Measurements from ENCODE around the gene KRT33A.
"Not testable (repeated sequence)": the region's sequence is repeated elsewhere in the genome, so short reads cannot be mapped to it uniquely, and the experiment has no call there.

Gene KRT33A

GRCh38 chr17:41350381-41350878 is at the start of gene KRT33A:
TSS of gene KRT33A (minus strand) at chr17:41350828. CDS start at chr17:41350767, 61 bp downstream.
- not testable (repeated sequence) for DNase-seq

DNA sequence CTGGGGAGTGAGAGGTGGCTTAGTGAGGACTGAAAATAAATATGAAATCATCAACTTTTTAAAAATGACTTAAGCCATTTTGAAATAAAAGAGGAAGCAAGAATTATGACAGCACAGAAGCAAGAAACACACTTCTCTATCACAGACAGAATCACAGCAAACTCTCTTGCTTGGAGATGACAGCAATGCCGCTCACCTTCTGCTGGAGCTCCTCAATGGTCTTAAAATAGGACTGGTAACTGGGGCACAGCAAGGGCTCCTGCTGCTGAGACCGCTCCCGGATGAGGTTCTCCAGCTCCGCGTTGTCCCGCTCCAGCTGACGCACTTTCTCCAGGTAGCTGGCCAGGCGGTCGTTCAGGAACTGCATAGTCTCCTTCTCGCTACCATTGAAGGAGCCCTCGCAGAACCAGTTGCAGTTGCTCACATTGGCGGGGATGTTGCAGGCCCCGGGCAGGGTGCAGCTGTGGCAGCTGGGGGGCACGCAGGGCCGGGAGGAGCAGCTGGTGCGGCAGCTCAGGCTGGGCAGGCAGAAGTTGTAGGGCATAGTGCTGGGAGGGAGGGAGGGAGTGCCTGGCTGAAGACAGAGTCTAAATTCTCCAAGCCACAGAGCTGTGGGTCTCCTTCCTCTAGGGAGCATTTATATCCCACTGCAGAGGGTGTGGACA is 46.5 kb upstream of the KRT33A start, which contains the start of gene KRT31:
Gene KRT31, minus strand, starts transcription at position 613 of the 665 bp plus-strand sequence. Its CDS starts 69 bp downstream, at position 544.
- DNase-seq, result no peak

DNA sequence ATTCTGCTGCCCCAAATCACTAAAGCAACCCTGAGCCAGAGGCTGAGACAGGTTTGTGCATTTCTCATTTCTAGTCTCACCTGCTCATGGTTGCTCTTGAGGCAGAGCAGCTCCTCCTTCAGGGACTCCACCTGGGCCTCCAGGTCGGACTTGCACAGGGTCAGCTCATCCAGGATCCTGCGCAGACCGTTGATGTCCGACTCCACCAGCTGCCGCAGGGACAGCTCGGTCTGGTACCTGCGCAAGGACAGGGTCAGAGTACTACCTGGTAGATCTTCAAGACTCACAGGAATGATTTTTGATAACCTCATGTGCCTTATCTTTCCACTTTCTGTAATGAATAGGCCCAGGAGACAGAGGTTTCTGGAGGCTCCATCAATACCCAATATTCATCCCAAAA is 45.7 kb upstream of the KRT33A start:
- DNase-seq, result no peak

GRCh38 chr17:41395611-41396010 is 45.0 kb upstream of the KRT33A start:
- no peak for DNase-seq

DNA sequence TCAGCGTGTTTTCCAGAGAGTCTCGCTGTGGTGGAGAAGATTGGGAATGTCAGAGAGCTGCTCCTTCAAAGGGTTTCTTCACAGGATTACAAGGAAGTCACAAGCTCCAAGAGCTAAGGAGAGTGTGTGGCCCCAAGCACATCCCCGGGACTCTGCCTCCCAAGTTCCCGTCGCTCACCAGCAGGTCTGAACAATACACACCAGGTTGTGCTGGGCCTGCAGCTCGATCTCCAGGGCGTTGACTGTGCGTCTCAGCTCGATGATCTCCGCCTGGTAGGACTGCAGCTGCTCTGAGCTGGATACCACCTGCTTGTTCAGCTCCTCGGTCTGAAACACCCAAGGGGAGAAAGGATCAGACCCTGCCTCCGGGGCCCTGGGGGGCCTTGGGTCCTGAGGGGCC is 44.4 kb upstream of the KRT33A start:
- DNase-seq, result not testable (repeated sequence)

- no peak for DNase-seq
These were observed 43.8 kb upstream of the KRT33A start for GRCh38 chr17:41394254-41394996.

DNA sequence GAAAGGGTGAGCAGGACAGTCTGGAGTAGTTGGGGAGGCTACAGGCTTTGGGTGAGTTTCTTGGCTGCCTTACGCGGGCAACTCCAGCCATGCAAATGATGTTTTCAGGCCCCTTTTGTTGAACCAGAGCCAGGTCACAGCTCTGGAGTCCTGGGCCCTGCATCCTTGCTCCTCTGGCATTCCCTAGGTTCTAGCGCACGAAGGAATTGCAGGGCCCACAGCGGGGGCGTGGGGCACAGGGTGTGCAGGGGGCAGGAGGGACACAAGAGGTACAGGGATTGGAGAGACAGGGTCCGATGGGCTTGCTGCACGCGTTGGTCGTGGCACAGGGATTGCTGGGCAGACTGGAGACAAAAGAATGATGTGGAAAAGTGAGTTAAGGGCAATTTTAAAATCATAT is 43.2 kb upstream of the KRT33A start:
- no peak for DNase-seq

DNA sequence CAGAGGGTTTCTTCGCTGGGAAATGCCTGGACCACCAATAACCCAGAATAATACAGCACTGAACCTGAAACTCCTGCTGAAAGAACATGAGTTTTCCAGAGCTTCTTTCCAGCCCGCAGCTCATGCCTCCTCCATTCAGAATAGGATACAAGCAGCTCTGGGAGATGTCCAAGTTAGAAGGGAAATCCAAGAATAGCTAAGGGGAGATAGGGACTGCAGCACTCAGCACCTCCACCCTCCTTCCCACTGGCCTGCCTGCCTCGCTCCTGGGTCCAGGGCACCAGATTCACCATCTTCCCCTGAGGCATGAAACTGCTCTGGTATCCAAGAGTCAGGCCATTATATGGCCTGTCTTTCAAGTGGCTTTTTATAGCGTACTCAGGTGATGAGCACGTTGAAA is 42.7 kb upstream of the KRT33A start:
- DNase-seq, result no peak

- DNase-seq, result no peak
These were observed 41.6 kb upstream of the KRT33A start for GRCh38 chr17:41392278-41392677.

DNA sequence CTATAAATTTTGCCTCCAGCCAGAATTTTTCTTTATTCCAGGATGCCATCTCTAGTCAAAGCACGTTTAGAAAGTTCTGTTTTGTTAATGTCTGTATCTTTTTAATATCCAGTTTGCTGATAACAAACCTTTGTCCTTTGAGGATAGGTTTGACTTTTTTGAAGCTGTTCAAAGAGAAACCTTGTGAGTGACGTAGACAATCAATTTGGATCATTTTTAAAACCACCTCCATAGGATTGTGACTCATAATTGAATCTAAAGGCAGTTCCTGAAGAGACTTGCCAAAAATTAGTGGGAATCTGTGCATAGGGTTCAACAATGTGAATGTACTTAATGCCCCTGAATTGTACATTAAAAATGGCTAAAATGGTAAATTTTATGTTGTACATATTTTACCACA is 40.9 kb upstream of the KRT33A start:
- no peak for DNase-seq

DNA sequence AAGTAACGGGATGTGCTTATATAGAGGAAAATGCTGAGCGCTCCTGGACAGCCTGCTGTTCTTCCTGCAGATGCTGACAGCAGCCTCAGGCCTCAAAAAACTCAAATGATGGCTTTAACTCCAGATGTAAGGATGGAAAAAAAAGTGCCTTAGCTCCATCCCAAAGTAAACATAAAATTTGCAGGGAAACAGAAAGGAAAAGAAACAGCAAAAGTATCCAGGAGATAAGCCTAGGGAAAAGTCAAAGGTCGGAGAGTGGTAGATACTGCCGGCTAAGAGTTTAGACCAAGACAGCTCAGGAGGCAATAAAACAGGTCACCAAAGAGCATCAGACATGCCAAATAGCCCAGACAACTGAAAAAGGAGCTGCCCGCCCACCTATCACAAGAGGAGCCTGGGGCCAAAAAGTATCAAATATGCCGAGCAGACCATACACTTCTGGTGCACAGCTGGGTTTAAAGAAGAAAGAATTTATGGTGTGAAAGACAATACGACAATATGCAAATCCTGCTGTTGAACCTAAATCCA is 39.8 kb upstream of the KRT33A start:
- DNase-seq, result no peak

DNA sequence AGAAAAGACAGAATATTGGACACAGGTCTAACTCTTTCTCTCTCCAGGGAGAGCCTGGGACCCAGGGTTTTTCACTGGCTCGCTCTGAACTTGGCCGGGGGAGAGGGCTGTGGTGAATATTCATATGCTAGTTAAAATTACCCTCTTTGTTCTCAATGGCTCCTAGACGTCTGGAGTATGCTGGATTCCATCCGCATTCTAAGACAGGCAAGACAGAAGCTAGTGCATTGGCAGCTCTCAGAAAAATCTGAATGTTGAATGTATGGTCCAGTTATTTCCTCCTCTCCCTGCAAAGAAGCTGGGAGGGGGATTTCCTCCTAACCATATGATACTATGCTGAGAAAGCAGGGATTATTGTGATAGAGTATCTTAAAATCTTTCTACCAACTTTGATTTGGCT is 37.0 kb upstream of the KRT33A start:
- DNase-seq, result no peak

GRCh38 chr17:41386227-41386626 is 35.6 kb upstream of the KRT33A start:
- DNase-seq, result no peak

- no peak for DNase-seq
These were observed 33.1 kb upstream of the KRT33A start for GRCh38 chr17:41383690-41384089.

DNA sequence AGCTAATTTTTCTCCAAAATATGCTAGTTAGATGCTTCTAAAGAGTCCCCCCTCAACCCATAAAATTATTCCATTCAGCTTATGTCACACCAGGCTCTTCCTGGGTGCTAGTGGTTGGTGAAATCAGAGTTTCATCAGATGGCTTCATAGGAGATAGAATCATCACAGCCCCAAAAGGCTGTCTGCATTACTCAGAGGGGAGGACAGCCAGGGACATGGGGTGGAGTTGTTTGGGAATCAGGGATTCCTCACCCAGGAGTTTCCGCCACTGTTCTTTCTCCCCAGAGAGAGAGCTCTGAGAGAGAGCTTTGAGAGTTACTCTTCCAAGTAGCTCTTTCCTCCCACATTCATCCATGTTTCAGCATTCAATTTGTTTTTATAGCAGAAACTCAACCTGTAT is 31.8 kb upstream of the KRT33A start:
- no peak for DNase-seq

DNA sequence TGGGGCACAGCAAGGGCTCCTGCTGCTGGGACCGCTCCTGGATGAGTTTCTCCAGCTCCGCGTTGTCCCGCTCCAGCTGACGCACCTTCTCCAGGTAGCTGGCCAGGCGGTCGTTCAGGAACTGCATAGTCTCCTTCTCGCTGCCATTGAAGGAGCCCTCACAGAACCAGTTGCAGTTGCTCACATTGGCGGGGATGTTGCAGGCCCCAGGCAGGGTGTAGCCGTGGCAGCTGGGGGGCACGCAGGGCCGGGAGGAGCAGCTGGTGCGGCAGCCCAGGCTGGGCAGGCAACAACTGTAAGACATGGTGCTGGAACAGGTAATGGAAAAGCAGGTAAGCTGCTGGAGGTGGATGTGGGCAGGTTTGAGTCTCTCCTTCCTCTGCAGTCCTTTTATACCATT is 31.3 kb upstream of the KRT33A start, which contains the start of gene KRT34:
Gene KRT34, minus strand, starts transcription at position 364 of the 400 bp plus-strand sequence. Its CDS starts 60 bp downstream, at position 304.
- not testable (repeated sequence) for DNase-seq

DNA sequence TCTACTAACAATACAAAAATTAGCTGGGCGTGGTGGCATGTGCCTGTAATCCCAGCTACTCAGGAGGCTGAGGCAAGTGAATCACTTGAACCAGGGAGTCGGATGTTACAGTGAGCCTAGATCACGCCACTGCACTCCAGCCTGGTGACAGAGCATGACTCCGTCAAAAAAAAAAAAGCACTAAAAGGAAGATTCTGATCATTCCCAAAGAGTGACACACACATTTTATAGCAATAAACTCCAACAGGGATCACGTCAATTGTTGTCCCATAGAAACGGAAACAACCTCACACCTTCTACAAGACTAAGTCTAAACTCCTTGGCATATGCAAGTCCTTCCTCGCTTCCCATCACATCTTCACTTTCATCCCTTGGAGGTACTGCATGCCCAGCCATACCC is 29.5 kb upstream of the KRT33A start:
- not testable (repeated sequence) for DNase-seq

GRCh38 chr17:41377546-41377945 is 26.9 kb upstream of the KRT33A start:
- DNase-seq, result no peak

DNA sequence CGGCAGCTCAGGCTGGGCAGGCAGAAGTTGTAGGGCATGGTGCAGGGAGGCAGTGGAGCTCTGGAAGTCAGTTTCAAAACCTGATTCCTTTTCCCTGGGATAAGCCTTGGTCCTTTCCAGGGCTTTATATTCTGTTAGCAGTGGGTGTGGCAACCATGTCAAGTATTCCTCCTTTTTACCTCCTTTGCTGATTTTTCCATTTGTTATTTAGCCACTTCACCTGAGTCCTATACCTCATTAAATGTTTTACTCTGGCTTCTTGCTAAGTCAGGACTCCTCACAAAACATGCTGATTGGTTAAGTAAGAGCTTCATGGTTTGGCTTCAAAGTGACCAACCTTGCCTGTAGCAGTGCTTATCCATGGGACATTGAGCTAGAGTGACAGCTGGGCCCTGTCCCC is 19.1 kb upstream of the KRT33A start, which contains the start of gene KRT33B:
Gene KRT33B, minus strand, starts transcription at position 101 of the 400 bp plus-strand sequence. Its CDS starts 63 bp downstream, at position 38.
- DNase-seq, result no peak

GRCh38 chr17:41369023-41369422 is 18.4 kb upstream of the KRT33A start:
- DNase-seq, result no peak

GRCh38 chr17:41367426-41368075 is 16.9 kb upstream of the KRT33A start:
- no peak for DNase-seq

GRCh38 chr17:41366070-41366469 is 15.4 kb upstream of the KRT33A start:
- DNase-seq, result no peak

DNA sequence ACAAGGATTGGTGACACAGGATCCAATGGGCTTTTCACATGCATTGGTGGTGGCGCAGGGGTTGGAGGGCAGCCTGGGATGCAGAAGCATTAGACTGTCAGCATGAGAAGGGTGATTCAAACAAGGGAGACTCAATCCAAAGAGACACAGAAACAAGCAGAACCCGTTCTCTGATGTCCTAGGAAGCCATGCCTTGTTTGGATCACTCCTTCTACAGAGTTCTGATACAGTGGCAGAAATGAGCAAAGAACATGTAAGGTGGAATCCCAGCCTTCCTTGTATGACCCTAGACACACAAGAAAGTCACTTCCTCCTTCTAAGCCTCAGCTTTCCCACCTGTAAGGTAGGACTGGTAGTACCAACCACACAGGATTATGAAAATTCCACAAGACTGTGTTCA is 13.3 kb upstream of the KRT33A start:
- DNase-seq, result no peak
